NCI-H446 (cell line): Measurements from ENCODE around the gene IGSF11.
"Not testable (repeated sequence)": the region's sequence is repeated elsewhere in the genome, so short reads cannot be mapped to it uniquely, and the experiment has no call there.

Experiments
- DNase-seq, 2 experiments: peaks; one replicate each; lab custom pipeline; 2025; lab: John Stamatoyannopoulos, UW

The IGSF11 gene, protein sequence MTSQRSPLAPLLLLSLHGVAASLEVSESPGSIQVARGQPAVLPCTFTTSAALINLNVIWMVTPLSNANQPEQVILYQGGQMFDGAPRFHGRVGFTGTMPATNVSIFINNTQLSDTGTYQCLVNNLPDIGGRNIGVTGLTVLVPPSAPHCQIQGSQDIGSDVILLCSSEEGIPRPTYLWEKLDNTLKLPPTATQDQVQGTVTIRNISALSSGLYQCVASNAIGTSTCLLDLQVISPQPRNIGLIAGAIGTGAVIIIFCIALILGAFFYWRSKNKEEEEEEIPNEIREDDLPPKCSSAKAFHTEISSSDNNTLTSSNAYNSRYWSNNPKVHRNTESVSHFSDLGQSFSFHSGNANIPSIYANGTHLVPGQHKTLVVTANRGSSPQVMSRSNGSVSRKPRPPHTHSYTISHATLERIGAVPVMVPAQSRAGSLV

DNA sequence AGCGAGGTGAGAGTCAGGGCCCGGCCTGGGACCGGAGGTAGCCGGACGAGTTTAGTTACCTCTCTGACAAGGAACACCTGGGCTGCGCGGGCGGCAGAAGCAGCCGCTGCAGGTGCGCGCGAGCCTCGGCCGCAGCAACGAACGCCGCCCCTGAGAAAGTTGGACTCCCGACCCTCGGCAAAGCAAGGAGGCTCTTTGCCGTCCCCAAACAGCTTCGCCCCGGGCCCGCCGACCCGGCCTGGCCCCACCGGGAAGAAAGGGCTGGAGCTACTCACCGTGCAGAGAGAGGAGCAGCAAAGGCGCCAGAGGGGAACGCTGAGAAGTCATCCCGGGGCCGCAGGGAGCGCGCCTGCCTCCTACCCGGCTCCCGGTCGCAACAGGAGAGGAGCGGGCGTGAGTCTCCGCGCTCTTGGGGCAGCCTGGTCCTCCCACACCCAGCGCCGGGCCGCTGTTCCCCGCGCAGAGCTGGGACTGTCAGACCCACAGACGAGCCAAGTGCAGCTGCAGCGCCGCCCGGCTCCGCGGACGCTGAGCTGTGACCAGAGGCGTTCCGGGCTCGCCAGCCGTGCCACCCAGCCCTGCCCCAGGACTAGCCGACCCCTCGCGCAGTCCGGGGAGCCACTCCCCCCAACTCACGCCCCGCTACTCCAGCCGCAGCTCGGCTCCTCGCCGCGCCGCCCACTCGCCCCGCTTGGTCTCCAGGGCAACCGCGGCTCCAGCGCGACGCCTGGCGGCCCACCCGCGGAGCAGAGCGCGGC lies at the start of gene IGSF11:
IGSF11 (minus strand) TSS at position 591 of the 758 bp plus-strand sequence; CDS start at position 327, 264 bp downstream.
- peak; percentile 89 to 95 for DNase-seq

DNA sequence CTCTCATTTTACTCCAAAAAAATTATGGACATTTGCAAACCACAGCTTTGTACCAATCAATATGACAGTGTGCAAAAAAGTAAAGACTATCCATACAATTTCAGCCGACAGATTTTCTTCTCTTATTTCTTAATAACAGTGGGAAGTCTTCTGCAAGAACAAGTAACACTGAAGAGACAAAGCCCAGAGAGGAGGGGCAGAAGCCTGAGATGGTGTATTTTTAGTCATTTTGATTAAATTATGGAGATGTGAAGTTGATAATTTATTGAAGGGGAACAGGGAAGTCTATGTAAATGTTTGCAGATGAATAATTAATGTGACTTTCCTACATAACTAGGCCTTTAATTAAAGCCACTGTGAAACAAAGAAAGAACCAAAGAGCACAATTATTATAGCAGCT lies 45.7 kb upstream of the IGSF11 start:
- no peak for DNase-seq

DNA sequence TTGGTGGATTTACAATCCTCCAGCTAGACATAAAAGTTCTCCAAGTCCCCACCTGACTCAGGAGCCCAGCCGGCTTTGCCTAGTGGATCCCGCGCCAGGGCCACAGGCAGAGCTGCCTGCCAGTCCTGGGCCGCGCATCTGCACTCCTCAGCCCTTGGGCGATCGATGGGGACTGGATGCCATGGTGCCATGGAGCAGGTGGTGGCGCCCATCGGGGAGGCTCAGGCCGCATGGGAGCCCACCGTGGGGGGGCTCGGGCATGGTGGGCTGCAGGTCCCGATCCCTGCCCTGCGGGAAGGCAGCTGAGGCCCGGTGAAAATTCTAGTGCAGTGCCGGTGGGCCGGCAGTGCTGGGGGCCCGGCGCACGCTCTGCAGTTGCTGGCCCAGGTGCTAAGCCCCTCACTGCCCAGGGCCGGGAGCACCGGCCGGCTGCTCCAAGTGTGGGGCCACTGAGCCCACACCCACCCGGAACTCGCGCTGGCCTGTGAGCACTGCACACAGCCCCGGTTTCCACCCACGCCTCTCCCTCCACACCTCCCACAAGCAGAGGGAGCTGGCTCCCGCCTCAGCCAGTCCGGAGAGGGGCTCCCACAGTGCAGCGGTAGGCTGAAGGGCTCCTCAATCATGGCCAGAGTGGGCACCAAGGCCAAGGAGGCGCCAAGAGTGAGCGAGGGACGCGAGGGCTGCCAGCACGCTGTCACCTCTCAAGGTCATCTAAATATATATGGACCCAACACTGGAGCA lies 38.8 kb upstream of the IGSF11 start:
- no peak for DNase-seq

DNA sequence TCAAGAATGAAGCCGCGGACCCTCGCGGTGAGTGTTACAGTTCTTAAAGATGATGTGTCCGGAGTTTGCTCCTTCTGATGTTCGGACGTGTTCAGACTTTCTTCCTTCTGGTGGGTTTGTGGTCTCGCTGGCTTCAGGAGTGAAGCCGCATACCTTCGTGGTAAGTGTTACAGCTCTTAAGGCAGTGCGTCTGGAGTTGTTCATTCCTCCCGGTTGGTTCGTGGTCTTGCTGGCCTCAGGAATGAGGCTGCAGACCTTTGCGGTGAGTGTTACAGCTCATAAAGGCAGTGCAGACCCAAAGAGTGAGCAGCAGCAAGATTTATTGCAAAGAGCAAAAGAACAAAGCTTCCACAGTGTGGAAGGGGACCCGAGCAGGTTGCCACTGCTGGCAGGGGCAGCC lies 37.8 kb upstream of the IGSF11 start:
- not testable (repeated sequence) for DNase-seq

DNA sequence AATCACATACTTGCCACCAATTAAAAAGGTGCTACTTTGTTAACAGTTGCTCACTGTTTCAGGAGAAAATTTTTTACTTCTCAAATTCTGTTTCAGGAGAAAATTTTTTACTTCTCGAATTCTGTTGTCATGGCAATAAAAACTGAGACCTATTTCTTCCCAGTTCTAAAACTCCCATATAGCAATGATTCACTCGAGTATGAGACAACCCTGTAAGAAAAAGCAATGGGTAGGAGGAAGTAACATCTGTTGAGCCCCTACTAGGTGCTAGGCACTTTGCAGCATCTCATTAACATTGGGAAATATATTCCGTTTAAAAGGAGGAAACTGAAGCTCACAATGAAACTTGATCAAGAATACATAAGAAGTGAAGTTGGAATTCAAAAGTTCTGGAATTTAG lies 35.1 kb upstream of the IGSF11 start:
- no peak for DNase-seq

DNA sequence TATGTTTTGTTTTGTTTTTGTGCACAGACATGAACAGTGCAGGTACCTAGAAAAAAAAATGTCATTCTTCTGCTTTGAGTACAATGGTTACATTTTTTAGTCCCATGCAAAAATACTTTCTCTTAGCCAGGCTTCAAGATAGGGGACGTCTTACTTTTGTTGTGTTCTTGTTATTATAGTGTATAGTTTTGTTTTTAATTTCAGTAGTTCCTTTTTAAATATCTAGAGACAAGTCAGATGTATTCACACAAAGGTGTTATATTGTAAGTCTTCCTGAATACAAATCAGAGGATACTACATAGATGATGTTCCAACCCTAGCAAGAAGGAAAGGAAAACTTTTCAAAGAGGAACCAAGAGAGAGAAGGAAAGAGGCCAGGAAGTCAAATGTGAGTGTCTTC lies 28.8 kb upstream of the IGSF11 start:
- DNase-seq = no peak

DNA sequence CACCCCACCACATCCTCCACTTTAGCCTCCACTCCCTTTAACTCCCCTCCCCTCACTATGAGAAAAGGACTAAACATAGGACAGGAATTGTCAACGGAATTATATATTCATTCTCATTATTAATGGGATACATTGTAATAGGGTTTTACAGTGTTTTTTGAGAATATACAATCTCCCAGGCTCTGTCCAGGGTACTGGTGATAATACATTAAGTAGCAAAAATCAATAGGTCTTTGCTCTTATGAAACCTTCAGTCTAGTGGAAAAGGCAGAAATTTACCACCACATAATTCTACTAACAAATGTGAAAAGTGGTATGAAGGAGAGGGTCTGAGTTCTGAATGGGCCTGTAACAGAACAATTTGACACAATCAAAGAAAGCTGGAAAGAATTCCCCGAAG lies 28.2 kb upstream of the IGSF11 start:
- DNase-seq = no peak

DNA sequence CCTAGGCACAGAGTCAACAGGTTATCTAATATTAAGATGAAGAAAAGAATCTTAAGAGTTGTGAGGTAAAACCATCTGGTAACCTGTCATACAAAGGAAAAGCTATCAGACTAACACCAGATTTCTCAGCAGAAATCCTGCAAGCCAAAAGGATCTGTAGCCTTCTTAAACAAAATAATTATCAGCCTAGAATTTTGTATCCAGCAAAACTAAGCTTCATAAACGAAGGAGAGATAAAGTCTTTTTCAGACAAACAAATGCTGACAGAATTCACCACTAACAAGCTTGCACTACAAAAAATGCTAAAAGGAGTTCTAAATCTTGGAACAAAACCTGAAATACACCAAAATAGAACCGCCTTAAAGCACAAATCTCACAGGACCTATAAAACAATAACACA lies 9.9 kb upstream of the IGSF11 start:
- DNase-seq = no peak

DNA sequence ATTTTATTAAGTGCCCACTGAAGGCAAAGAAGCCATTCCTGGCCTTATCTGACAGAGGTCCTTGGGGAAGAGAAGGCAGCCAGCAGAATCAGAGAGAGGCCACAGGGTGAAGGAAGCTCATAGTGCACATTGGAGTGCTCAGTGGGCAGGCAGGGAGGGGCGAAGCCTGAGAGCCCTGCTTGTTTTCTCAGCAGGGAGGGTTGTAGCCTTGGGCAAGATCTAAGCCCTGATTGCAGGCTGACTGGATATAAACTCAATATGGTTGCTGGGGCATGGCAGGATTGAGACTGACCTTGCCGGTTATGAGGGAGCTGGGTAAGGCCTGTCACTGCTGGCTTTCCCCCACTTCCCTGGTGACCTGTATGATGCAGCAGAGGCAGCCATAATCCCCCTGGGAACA lies 7.5 kb upstream of the IGSF11 start:
- no peak for DNase-seq

DNA sequence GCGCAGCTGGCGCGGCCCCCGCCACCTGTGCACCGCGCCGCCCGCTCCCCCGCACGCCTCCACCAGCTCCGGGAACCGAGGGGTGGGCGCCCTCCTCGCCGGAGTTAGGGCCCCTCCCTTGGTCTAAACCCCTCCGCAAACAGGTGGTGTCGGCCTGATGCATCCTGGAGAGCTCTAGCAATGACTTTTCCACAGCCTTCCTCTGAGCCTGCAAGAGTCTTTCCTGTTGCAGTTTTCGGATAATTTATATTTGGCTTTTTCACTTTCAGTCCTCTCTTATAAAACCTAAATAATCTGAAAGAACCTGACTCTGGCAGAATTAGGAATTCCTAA lies 334 bp upstream of the IGSF11 start:
- DNase-seq = no peak

DNA sequence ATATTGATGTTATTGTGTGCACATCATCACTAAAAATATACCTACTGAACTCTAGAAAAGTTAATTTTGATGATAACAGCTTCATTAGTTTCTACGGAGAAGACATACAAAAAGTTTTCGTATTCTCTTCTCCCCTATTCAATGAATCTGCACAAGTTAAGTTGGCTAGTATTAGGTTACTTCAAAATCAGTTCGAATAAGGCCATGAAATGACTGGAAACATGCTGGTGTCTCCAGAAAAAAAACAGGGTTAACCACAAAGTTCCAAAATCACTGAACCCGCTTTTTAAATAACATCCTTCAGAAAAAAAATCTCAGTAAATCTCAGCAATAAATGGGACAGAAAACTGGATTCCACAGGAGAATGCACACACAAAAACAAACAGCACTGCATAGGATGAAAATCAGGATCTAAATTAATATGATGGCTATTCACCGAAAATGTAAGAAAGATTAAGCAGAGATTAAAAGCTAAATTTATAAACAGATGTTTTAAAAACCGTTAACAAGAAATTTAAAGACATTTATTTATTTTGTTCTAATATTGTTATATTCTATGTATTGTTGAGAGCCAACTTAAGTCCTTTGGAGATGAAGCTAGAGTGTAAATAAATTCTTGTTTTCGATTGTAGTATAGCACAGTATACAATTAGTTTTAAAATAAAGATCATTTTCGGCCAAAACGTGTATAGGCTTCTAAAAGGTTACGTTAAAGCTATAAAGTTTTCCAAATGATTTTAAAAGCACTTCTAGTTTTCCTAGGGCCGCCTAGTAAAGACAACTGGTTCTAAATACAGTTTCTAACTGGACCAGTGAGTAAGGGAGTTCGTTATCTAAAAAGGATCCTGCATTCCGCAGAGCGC lies 1.0 kb downstream of the IGSF11 start:
- DNase-seq = no peak

DNA sequence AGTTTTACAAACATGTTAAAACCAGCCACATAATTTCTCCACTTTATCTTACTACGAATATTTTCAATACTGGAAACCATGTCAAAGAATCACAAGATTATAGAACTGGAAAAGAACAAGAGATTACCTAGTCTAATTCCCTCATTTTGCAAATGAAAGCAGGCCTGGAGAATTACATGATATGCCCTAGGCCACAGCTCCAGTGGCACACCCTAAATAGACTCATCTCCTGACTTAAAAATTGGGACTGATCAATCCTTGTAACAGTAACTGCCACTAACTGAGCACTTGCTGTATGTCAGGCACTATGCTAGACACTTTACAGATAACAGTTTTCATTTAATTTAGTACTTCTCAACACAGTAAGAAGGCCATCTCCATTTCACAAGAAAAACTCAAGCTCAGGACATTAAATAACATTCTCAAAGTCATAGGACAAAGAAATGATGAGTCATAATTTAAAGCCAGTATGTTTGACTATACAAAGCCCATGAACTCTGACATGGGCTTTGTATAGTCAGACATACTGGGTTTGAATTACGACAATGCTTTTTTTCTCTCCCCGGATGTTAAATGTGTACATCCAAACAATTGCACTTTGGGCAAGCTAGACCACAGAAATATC lies 9.4 kb downstream of the IGSF11 start:
- DNase-seq = peak in 1 of 2 experiments; percentile 50

DNA sequence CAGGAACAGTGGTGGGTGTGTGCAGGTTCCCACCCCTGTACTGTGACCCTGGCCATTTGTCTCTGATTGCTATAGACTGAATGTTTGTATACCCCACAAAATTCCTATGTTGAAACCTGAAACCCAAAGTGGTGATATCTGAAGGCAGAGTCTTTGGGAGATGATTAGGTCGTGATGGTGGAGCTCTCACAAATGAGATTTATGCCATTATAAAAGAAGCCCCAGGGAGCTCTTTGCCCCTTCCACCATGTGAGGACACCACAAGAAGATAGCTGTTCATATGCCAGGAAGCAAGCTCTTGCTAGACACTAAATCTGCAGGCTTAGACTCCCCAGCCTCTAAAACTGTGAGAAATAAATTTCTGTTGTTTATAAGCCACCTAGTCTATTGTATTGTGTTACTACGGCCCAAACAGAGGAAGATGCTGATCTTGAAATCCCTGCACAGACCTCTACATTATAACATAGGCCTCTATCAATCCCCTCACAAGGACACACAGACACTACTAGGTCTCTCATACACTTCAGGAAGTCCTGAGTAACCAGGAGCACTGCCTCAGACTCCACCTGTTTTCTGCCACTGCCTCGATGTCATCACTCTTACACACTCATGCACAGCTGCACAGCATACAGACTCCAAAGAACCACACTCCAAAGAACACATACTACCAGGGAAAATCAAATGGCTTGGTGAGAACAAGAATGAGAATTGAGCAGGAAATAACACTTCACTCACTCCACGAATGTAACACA lies 14.7 kb downstream of the IGSF11 start:
- DNase-seq = no peak

DNA sequence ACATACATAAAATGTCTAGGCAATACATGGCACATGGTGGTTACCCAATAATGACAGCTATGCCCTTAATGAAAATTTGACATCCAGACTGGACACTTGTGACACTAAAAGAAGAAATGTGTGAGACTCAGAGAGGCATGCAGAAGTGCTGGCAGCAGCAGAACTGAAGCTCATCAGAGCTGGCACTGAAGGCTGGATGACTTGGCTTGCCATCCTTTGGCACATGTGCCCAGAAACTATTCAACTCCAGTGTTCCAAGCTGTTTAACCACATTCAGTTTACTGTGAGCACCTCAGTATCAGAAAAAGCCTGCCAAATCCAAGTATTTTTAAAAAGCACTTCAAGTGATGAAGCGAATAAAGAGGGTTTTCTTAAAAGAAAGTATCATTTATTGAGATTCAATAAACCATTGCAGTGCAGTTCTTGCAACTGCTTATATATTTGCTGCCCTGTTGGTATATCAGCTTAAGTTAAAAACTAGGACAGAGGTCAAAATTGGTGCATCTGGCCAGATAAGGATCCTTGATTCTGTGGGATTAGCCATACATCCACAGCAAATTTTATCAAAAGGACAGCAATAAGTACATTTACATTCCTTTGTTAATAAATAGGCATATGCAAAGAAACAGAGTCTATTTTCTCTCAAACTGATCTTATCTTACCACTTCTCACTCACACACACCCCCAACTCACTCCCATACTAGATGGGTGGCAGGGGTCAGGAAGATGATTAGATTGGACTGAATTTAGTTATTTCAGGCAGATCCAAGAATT lies 15.8 kb downstream of the IGSF11 start:
- DNase-seq = peak; percentile 93 to 96

DNA sequence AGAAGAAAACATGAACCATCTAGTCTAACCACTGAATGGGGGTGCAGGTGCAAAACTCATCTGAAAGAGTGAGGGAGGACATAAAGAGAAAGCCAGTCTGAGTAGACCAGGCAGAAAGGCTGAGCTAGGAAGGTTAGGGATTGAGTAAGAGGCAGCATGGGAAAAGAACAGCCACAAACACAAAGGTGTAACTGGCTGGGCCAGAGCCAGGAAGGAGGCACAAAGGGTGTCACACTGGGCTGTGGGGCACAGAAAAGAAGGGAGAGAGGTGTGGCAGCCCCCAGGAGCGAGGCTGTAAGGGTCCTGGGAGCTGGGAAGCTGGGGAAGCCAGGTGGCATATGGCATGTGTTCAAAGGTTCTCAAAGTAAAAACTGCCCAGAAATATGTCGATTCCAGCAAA lies 18.7 kb downstream of the IGSF11 start:
- peak; percentile 75 to 80 for DNase-seq

DNA sequence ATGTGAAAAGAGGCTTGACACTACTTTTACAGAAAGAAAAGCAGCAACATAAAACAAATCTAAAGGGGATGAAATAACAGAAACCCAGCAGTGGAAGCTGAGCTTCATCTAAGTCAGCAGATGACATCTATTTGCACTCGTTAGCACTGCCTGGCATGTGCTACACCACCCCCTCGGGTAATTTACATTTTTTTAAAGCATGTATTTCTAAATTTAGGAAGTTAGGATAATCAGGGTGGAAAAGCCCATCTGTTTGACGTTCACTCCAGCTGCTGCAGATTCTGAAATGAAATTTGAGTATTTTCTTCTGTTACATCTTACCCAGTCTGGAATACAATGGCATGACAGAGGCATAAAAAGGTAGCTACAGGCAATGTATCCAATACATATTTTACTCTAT lies 20.7 kb downstream of the IGSF11 start:
- peak; percentile 88 to 96 for DNase-seq

DNA sequence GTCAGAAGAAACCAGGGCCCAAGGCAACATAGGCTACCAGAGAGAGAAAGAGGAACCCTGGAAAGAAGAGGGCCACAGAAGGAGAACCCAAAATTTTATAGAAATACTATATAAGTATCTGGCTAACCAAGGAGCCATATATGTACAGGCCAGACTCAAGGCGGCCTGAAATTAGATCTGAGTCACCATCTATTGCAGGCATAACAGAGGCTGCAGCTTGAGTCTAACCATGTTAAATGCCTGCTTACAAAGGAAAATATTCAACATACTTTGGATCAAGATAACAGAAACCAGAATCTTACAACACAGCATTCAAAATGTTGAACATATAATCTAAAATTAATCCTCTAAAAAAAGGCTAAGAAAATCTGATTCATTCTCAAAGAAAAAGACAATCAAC lies 23.1 kb downstream of the IGSF11 start:
- DNase-seq = peak in 1 of 2 experiments; percentile 27

DNA sequence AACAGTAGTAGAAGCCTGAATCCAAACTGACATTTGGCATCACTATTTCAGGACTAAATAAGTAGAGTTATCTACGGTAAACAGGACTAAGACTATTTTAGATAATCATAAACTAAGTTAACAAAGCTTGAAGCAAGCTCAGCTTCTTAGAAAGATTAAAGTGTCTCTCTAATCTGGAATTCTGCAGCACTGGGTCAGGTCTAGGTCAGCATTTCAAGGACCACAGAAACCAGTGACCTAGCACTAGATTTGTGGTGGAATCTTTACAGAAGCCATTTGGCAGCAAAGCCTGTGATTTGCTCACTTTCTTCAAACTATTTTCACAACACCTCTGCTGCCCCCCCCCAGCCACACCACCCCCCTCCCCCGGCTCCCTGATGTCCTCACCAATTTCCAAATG lies 37.5 kb downstream of the IGSF11 start:
- DNase-seq = no peak

DNA sequence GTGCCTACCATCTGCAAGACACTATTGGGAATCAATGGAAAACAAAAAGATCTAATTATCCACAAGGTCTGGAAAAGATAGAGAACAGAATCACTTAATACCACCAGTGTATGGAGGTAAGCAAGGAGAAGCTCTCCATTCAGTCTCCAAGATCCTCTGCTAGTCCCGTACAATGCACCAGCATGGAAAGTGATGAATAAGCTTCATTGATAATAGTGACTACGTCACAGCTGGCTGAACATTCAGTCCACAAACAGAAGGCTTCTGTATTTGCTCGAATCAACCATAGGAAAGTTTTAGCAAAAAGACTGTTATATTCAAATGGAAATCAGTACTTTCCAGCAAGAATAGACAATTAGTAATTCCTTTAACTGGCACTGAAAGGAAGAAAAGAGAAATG lies 42.9 kb downstream of the IGSF11 start:
- DNase-seq = peak; percentile 40 to 66
